Middle frontal gyrus (tissue), 1 donor: ENCODE data around the gene SLC1A4.
A peak's percentile ranks its signal among the peaks of the same experiment; 100 is the strongest.

ENCODE experiments used
- DNase-seq: peaks from one replicate; pipeline ENCODE4 v3.0.0-alpha.2; 2015; ENCODE audit warnings: low spot score; ENCODE audit errors: extremely low spot score

The SLC1A4 gene

GRCh38 chr2:65049010-65049639 is 59.9 kb downstream of the SLC1A4 start:
- no peak for DNase-seq

GRCh38 chr2:65050931-65051330 is 61.7 kb downstream of the SLC1A4 start:
- no peak for DNase-seq

GRCh38 chr2:65053199-65053598 is 64.0 kb downstream of the SLC1A4 start:
- no peak for DNase-seq

GRCh38 chr2:65054749-65055421 is 65.7 kb downstream of the SLC1A4 start:
- no peak for DNase-seq

GRCh38 chr2:65055422-65056214 is 66.4 kb downstream of the SLC1A4 start:
- no peak for DNase-seq

- peak; percentile 93 for DNase-seq
Measured at GRCh38 chr2:65056215-65057053, 67.2 kb downstream of the SLC1A4 start, which contains the start of gene CEP68. Gene CEP68 (plus strand): TSS chr2:65056416. CDS start chr2:65069445, 13,029 bp downstream.

GRCh38 chr2:65057054-65057375 is 67.8 kb downstream of the SLC1A4 start:
- no peak for DNase-seq

GRCh38 chr2:65057391-65058052 is 68.3 kb downstream of the SLC1A4 start:
- no peak for DNase-seq

GRCh38 chr2:65059071-65059470 is 69.9 kb downstream of the SLC1A4 start:
- no peak for DNase-seq

- DNase-seq, result no peak
Measured at GRCh38 chr2:65061146-65061909, 72.1 kb downstream of the SLC1A4 start.

- no peak for DNase-seq
Measured at GRCh38 chr2:65061910-65062339, 72.7 kb downstream of the SLC1A4 start.

GRCh38 chr2:65062843-65063825 is 73.9 kb downstream of the SLC1A4 start:
- DNase-seq, result no peak

GRCh38 chr2:65064728-65065552 is 75.7 kb downstream of the SLC1A4 start:
- DNase-seq, result peak; percentile 48

- DNase-seq, result no peak
Measured at GRCh38 chr2:65067806-65068553, 78.8 kb downstream of the SLC1A4 start.

- DNase-seq, result no peak
Measured at GRCh38 chr2:65069439-65069824, 80.2 kb downstream of the SLC1A4 start.

GRCh38 chr2:65070172-65070830 is 81.1 kb downstream of the SLC1A4 start:
- DNase-seq, result no peak

GRCh38 chr2:65070856-65071255 is 81.7 kb downstream of the SLC1A4 start:
- no peak for DNase-seq
